ENCODE measurements around the gene DNAJC4. TPM values are rescaled to one million over a fixed set of nuclear protein-coding genes. Genes with fewer than 3 reads are reported as not detected.
A peak's percentile ranks its signal among the peaks of the same experiment; 100 is the strongest.

The DNAJC4 gene
- total RNA-seq, 1 donor: 13.1 TPM

GRCh38 chr11:64232182-64232966, 2.0 kb downstream of the DNAJC4 start:
- peaks cover 65% of the 10 kb centered on the region for H3K4me1 ChIP-seq (ENCODE audit: insufficient read depth, low read length)
- no peaks in the 10 kb centered on the region for H3K27me3 ChIP-seq (ENCODE audit: insufficient read depth, low read length)
- no peak overlapping the region for H3K4me3 ChIP-seq (ENCODE audit: low read length)
- H3K9me3 ChIP-seq (ENCODE audit: low read depth, low read length): no peaks in the 10 kb centered on the region

GRCh38 chr11:64232967-64233315, 2.6 kb downstream of the DNAJC4 start:
- H3K27me3 ChIP-seq (ENCODE audit: insufficient read depth, low read length): no peaks in the 10 kb centered on the region
- H3K4me1 ChIP-seq (ENCODE audit: insufficient read depth, low read length): peaks cover 65% of the 10 kb centered on the region
- H3K9me3 ChIP-seq (ENCODE audit: low read depth, low read length): no peaks in the 10 kb centered on the region
- H3K4me3 ChIP-seq (ENCODE audit: low read length): no peak overlapping the region

GRCh38 chr11:64233913-64234586, 3.7 kb downstream of the DNAJC4 start, which contains the start of gene VEGFB:
Gene VEGFB, plus strand, starts transcription at chr11:64234584. Its CDS starts 250 bp downstream, at chr11:64234834.
- Histone ChIP-seq H3K4me3 (ENCODE audit: low read length) (peak within 1 kb of the TSS; percentile 42), H3K4me1 (ENCODE audit: insufficient read depth, low read length) (peaks cover 72% of the 10 kb centered on the region), H3K9me3 (ENCODE audit: low read depth, low read length) (no peaks in the 10 kb centered on the region), H3K27me3 (ENCODE audit: insufficient read depth, low read length) (no peaks in the 10 kb centered on the region)

- no peaks in the 10 kb centered on the region for H3K9me3 ChIP-seq (ENCODE audit: low read depth, low read length)
- peaks cover 72% of the 10 kb centered on the region for H3K4me1 ChIP-seq (ENCODE audit: insufficient read depth, low read length)
- H3K27me3 ChIP-seq (ENCODE audit: insufficient read depth, low read length): no peaks in the 10 kb centered on the region
- H3K4me3 ChIP-seq (ENCODE audit: low read length): peak overlapping the region; percentile 42
Observed at GRCh38 chr11:64234647-64235379, 4.5 kb downstream of the DNAJC4 start.

GRCh38 chr11:64235437-64236161, 5.3 kb downstream of the DNAJC4 start:
- Histone ChIP-seq H3K9me3 (ENCODE audit: low read depth, low read length) (no peaks in the 10 kb centered on the region), H3K4me3 (ENCODE audit: low read length) (peak overlapping the region; percentile 42), H3K4me1 (ENCODE audit: insufficient read depth, low read length) (peaks cover 76% of the 10 kb centered on the region), H3K27me3 (ENCODE audit: insufficient read depth, low read length) (no peaks in the 10 kb centered on the region)

GRCh38 chr11:64237484-64237951, 7.2 kb downstream of the DNAJC4 start:
- no peaks in the 10 kb centered on the region for H3K9me3 ChIP-seq (ENCODE audit: low read depth, low read length)
- no peaks in the 10 kb centered on the region for H3K27me3 ChIP-seq (ENCODE audit: insufficient read depth, low read length)
- no peak overlapping the region for H3K4me3 ChIP-seq (ENCODE audit: low read length)
- H3K4me1 ChIP-seq (ENCODE audit: insufficient read depth, low read length): peaks cover 67% of the 10 kb centered on the region

GRCh38 chr11:64238076-64238475, 7.7 kb downstream of the DNAJC4 start:
- H3K27me3 ChIP-seq (ENCODE audit: insufficient read depth, low read length): no peaks in the 10 kb centered on the region

GRCh38 chr11:64238999-64239398, 8.7 kb downstream of the DNAJC4 start:
- no peak overlapping the region for H3K4me3 ChIP-seq (ENCODE audit: low read length)
- H3K4me1 ChIP-seq (ENCODE audit: insufficient read depth, low read length): peaks cover 70% of the 10 kb centered on the region
- no peaks in the 10 kb centered on the region for H3K9me3 ChIP-seq (ENCODE audit: low read depth, low read length)
- no peaks in the 10 kb centered on the region for H3K27me3 ChIP-seq (ENCODE audit: insufficient read depth, low read length)

More at GRCh38 chr11:64238076-64238475, 7.7 kb downstream of the DNAJC4 start:
- H3K4me3 ChIP-seq (ENCODE audit: low read length): no peak overlapping the region
- no peaks in the 10 kb centered on the region for H3K9me3 ChIP-seq (ENCODE audit: low read depth, low read length)
- peaks cover 70% of the 10 kb centered on the region for H3K4me1 ChIP-seq (ENCODE audit: insufficient read depth, low read length)

- H3K27me3 ChIP-seq (ENCODE audit: insufficient read depth, low read length): no peaks in the 10 kb centered on the region
- peaks cover 69% of the 10 kb centered on the region for H3K4me1 ChIP-seq (ENCODE audit: insufficient read depth, low read length)
- H3K4me3 ChIP-seq (ENCODE audit: low read length): peak overlapping the region; percentile 71
- H3K9me3 ChIP-seq (ENCODE audit: low read depth, low read length): no peaks in the 10 kb centered on the region
Observed at GRCh38 chr11:64239662-64240434, 9.5 kb downstream of the DNAJC4 start.

GRCh38 chr11:64240435-64241240, 10.3 kb downstream of the DNAJC4 start, which contains the start of gene FKBP2:
Gene FKBP2, plus strand, starts transcription at chr11:64241095. Its CDS starts 1,293 bp downstream, at chr11:64242388.
- peaks cover 69% of the 10 kb centered on the region for H3K4me1 ChIP-seq (ENCODE audit: insufficient read depth, low read length)
- H3K4me3 ChIP-seq (ENCODE audit: low read length): peak within 1 kb of the TSS; percentile 71
- no peaks in the 10 kb centered on the region for H3K27me3 ChIP-seq (ENCODE audit: insufficient read depth, low read length)
- H3K9me3 ChIP-seq (ENCODE audit: low read depth, low read length): no peaks in the 10 kb centered on the region

- Histone ChIP-seq H3K9me3 (ENCODE audit: low read depth, low read length) (no peaks in the 10 kb centered on the region), H3K4me3 (ENCODE audit: low read length) (peak overlapping the region; percentile 71), H3K27me3 (ENCODE audit: insufficient read depth, low read length) (no peaks in the 10 kb centered on the region), H3K4me1 (ENCODE audit: insufficient read depth, low read length) (peaks cover 69% of the 10 kb centered on the region)
Observed at GRCh38 chr11:64241241-64241490, 10.8 kb downstream of the DNAJC4 start.

GRCh38 chr11:64241491-64242374, 11.4 kb downstream of the DNAJC4 start:
- peaks cover 69% of the 10 kb centered on the region for H3K4me1 ChIP-seq (ENCODE audit: insufficient read depth, low read length)
- H3K27me3 ChIP-seq (ENCODE audit: insufficient read depth, low read length): no peaks in the 10 kb centered on the region
- peak overlapping the region; percentile 71 for H3K4me3 ChIP-seq (ENCODE audit: low read length)
- H3K9me3 ChIP-seq (ENCODE audit: low read depth, low read length): no peaks in the 10 kb centered on the region

Measured in mononuclear cell (primary cell).